Kasumi-1 (cell line): Measurements from ENCODE around the gene ASTN1.

Source experiments
- DNase-seq, 2 experiments: peaks; one replicate each; lab custom pipeline; 2025; lab: John Stamatoyannopoulos, UW

ASTN1 gene

GRCh38 chr1:177163844-177164379 lies 600 bp downstream of the ASTN1 start:
- DNase-seq = no peak

- no peak for DNase-seq
Measured at GRCh38 chr1:177162243-177162642, 2.3 kb downstream of the ASTN1 start.

- DNase-seq = no peak
Measured at GRCh38 chr1:177146499-177146898, 18.0 kb downstream of the ASTN1 start.

- DNase-seq = no peak
Measured at GRCh38 chr1:177145106-177146070, 19.1 kb downstream of the ASTN1 start.

DNA sequence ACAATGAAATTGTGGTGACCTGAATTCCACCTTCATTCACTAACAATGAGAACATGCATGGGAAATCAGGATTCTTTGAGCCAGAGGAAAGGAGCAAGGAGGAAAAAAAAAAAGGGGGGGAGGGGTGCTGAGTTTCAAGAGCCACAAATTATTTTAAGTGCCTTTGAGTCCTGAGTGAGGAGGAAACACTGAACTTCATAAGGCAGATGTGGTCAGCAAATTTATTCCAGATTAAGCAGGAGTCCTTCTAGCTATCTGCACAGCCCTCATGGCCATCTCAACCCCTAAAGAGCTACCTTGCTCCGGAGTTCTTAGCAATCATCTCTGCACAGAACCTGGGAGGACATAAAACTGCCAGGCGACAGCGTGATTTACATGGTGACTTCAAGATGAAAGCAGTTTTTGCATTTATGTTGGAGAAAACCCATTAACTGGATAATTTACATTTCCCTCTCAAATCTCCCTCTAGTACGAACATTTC lies 21.7 kb downstream of the ASTN1 start:
- DNase-seq = no peak

- no peak for DNase-seq
Measured at GRCh38 chr1:177142010-177142409, 22.5 kb downstream of the ASTN1 start.

DNA sequence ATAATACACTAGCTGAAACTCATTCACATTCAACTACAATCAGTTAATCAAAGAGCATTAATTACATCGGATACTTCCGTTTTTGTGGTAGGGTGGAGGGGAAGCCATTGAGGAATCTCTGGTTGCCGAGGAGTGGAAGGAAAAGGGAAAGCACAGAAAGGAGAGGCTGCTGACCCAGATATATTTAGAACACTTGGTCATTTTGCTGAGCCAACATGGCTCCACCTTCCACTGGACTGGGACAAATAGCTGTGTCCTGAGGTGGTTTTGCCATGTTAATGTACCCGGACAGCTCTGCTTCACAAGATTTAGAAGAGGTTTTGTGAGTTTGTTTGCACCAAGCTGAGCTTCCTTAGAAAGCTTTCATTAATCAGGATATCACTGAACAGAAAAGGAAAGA lies 26.2 kb downstream of the ASTN1 start:
- DNase-seq = no peak

- DNase-seq = no peak
Measured at GRCh38 chr1:177137814-177138213, 26.7 kb downstream of the ASTN1 start.

DNA sequence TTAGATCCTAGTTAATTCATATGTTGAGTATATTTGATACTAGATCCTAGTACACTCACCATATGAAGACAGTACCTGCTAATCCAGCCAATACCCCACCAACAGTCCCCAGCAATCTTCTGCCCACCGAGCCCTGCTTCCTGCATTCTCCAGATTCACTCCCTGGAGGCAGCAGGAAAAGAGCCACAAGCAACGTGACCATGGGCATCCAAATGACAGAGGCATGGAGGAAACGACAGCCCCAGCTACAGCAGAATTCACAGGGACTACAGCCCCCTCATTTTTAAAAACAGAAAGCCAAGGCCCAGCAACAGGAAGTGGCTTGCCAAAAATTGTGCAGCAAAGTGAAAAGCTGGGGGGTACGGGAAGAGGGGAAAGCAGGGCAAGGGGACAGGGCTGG lies 29.3 kb downstream of the ASTN1 start:
- no peak for DNase-seq

DNA sequence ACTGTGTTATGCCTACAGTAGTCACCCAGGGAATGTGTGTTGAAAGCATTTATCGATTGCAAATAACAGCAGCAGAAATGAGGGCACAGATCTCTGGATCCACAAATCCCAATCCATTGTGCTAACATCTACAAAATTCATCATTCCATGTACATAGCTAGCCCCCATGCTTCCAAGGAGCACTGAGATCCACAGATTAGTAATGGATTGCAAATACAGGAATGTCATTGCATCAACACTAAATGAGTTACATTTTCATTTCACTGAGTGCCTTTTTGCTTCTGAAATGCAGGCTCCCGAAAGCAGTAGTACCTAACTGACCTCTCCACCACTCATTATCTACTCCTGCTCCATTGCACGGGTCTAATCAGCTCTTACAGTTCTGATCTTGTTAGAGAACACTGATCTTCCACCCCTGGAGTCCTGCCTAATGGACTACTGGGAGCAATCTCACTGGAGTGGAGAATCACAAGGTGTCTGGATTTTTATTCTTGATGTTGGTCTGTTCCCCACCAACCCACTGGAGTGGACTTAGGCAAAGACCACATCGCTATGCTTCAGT lies 30.5 kb downstream of the ASTN1 start:
- DNase-seq = no peak

DNA sequence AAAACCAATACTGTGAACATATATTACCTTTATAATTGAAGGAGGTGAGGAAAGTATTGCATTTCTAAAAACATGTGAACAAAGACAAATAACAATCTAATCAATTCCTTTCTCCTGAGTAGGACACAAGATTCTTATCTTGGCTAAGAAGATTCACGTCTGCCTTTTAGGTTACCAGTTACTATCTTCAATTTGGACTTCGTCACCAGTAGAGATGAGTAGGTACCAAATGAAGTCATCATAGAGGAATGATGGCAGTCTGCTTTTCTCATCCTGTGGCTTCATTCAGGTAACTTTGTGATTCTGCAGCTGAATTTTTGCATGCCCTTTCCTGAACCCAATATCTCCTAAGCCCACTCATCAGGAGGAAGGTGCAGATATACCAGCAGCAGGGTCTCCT lies 32.4 kb downstream of the ASTN1 start:
- DNase-seq = no peak

GRCh38 chr1:177131723-177132122 lies 32.8 kb downstream of the ASTN1 start:
- DNase-seq = no peak

DNA sequence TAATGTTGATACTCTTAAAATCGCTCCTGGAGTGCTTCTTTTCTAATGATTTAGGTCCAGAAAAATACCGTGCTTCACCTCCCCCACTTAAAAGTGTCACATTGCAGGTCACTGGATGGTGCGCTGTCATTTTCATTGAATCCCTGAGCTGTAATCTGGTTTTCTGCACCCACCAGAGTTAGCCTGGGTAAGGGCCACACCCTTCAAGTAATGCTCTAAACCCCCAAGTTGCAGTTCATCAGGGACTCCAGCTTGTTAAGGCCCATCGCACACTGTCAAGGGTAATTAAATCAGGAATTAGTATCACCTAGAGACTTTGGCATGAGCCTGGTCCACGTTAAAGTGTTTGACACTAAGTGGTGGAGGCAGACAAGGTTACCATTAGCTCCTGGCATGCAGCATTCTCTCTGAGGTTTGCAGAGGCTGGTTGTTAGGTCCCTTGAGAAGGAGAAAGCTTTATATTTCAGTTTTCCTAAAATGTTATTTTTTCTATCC lies 34.0 kb downstream of the ASTN1 start:
- DNase-seq = no peak

- no peak for DNase-seq
Measured at GRCh38 chr1:177128665-177129281, 35.7 kb downstream of the ASTN1 start.

DNA sequence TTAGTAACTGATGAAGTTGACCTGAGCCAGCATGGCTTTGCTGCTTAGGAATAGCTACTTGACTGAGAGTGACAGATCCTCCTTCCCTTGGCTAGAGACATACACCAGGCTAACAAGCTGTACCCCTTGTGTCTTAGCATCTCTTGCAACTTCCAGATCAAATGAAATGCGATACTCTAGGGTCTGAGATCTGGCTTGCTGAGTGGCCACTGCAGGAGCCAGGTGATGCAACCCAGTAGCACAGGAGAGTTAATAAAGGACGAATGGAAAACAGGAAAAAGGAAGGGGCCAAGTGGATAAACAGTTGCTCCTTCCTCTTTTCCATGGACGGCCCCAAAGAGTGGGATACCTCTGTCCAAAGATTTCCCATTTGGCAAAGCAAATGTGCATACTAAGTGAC lies 38.2 kb downstream of the ASTN1 start:
- DNase-seq = no peak

GRCh38 chr1:177124577-177125278 lies 39.8 kb downstream of the ASTN1 start:
- DNase-seq = no peak

GRCh38 chr1:177122461-177123251 lies 41.9 kb downstream of the ASTN1 start:
- no peak for DNase-seq

- DNase-seq = no peak
Measured at GRCh38 chr1:177119311-177119710, 45.2 kb downstream of the ASTN1 start.

- DNase-seq = no peak
Measured at GRCh38 chr1:177118901-177119300, 45.6 kb downstream of the ASTN1 start.

GRCh38 chr1:177116941-177117340 lies 47.6 kb downstream of the ASTN1 start:
- DNase-seq = no peak
